Spleen (tissue), 11 donors: Measurements from ENCODE around the gene SFTPB. TPM values are rescaled to one million over a fixed set of nuclear protein-coding genes. Genes with fewer than 3 reads are reported as not detected.
A peak's percentile ranks its signal among the peaks of the same experiment; 100 is the strongest.

Source experiments
- DNase-seq: peaks from one replicate; pipeline ENCODE4 v3.0.0-alpha.2; 2020
- H3K27ac ChIP-seq, 8 donors: fragments of 200-600 bp; sonication (generic) in 7 of 8; 1 replicate in 4 of 8; 2 replicates in 4 of 8; pipeline versions ENCODE4 v1.5.0 to v1.8.0; 2016 to 2021; ENCODE audit warnings: inconsistent platforms in 4 of 8, mild to moderate bottlenecking in 4 of 8, moderate library complexity in 1 of 8
- H3K27me3 ChIP-seq, 7 donors: fragments of 200-600 bp; sonication (generic) in 6 of 7; replicated peaks in 1 of 7; 1 replicate in 4 of 7; 2 replicates in 3 of 7; pipeline versions ENCODE4 v1.5.0 to v1.8.0; 2016 to 2021; ENCODE audit warnings: inconsistent platforms in 3 of 7, mild to moderate bottlenecking in 1 of 7
- H3K36me3 ChIP-seq, 6 donors: fragments of 200-600 bp; sonication (generic) in 5 of 6; 1 replicate in 4 of 6; 2 replicates in 2 of 6; pipeline versions ENCODE4 v1.5.0 to v1.8.0; 2016 to 2021; ENCODE audit warnings: inconsistent platforms in 2 of 6
- H3K4me1 ChIP-seq, 6 donors: fragments of 200-600 bp; sonication (generic) in 5 of 6; 1 replicate in 3 of 6; 2 replicates in 3 of 6; pipeline versions ENCODE4 v1.5.0 to v1.8.0; 2016 to 2021; ENCODE audit warnings: inconsistent platforms in 3 of 6
- H3K4me3 ChIP-seq, 8 donors: fragments of 200-600 bp; sonication (generic) in 7 of 8; 1 replicate in 4 of 8; 2 replicates in 4 of 8; pipeline versions ENCODE4 v1.5.0 to v1.8.0; 2016 to 2021; ENCODE audit warnings: inconsistent platforms in 4 of 8, mild to moderate bottlenecking in 4 of 8, moderate library complexity in 2 of 8
- H3K9me3 ChIP-seq, 8 donors: fragments of 200-600 bp; sonication (generic) in 7 of 8; 1 replicate in 4 of 8; 2 replicates in 4 of 8; pipeline versions ENCODE4 v1.5.0 to v1.8.0; 2016 to 2021; ENCODE audit warnings: inconsistent platforms in 4 of 8
- CTCF ChIP-seq, 11 experiments: fragments of 200-600 bp in 7 of 11; fragments of 450-650 bp in 4 of 11; sonication (generic) in 4 of 11; IDR thresholded peaks in 8 of 11; conservative IDR thresholded peaks in 3 of 11; 1 replicate in 7 of 11; 2 replicates in 4 of 11; pipeline versions ENCODE4 v1.4.0 to v1.8.0; 2016 to 2021; ENCODE audit warnings: antibody characterized with exemption in 11 of 11, inconsistent platforms in 4 of 11, mild to moderate bottlenecking in 1 of 11
- POLR2A ChIP-seq, 3 donors: fragments of 450-650 bp; IDR thresholded peaks; one replicate each; pipeline ENCODE4 v1.5.1; 2017; ENCODE audit warnings: antibody characterized with exemption in 3 of 3, mild to moderate bottlenecking in 1 of 3
- POLR2AphosphoS5 ChIP-seq, 3 donors: sonication (generic); formaldehyde crosslinking; IDR thresholded peaks; one replicate each; pipeline ENCODE4 v1.5.1; 2017; ENCODE audit warnings: antibody characterized with exemption in 3 of 3
- WGBS, 5 donors: extraction: QIAGEN DNeasy Blood & Tissue Kit in 3 of 5; methylation state at CpG; one replicate each; pipeline versions ENCODE4 v1.1.5 to v1.1.7; 2013 to 2018; 5-methylcytosine and 5-hydroxymethylcytosine counted together
- intact Hi-C: fragments of 100-400 bp; cut with DNase I; formaldehyde crosslinking; loops from one replicate; pipeline ENCODE4 v1.15.0; 2023; ENCODE audit warnings: low total_unique reads
- polyA plus RNA-seq, 3 donors: library from polyadenylated mRNA; stranded (reverse); fragments of 200-250 nt; gene quantifications; one replicate each; pipeline ENCODE4 v1.2.1, GENCODE V29; 2013
- total RNA-seq, 7 donors: library from RNA; depleted of rRNA in 3 of 7; stranded (reverse); fragments of >200 nt in 3 of 7; fragmentation: NEBNext Ultra II Directional in 4 of 7; extraction: Animal tissue kit (Norgen Biotek cat#: 25700) in 4 of 7; gene quantifications; one replicate each; pipeline versions ENCODE4 v1.1.0 to v1.2.1, GENCODE V29; 2016 to 2021
- donor health status: healthy with polysubstance abuse.
- donor health status: DM: no; HTN: no; CAD: no; lungs with moderate emphysema.
- donor health status: DM: no; HTN: no; CAD: no.
- donor health status: Bipolar disorder and iron deficiency.
- donor health status: healthy.
- donor health status: DM: no; HTN: no; CAD: no.
- donor health status: DM: yes; HTN: yes; CAD: no.

Gene SFTPB
- total and polyA plus RNA-seq, 10 donors, result 0.59 to 4.0 (median 2.0) TPM; not detected in 6

DNA sequence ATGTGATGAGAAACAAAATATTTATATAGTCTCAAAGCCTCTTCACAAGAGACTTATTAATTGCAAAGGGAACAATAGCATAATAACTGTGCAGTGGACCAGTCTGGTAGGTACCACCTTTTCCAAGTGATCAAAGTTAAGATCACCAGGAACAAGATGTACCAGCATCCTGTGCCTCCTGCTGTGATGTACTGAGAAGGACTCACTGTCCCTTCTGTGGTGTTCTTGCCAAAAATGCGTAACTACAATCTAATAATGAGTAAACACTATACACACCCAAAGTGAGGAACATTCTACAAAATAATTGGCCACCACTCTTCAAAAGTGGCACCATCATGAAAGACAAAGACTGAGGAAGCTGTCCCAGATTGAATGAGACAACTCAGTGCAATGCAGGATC lies 40.6 kb upstream of the SFTPB start:
- Histone ChIP-seq H3K27ac (peak overlapping the region in 6 of 8 donors; percentile 46 to 91 (median 78)), H3K4me3 (no peak overlapping the region), H3K36me3 (no peaks in the 10 kb centered on the region), H3K4me1 (peaks cover 23 to 99% (median 86%) of the 10 kb centered on the region in 6 donors), H3K27me3 (peaks cover 0 to 29% (median 0%) of the 10 kb centered on the region in 7 donors), H3K9me3 (no peaks in the 10 kb centered on the region)
- TF ChIP-seq POLR2A (IDR thresholded peaks at IDR 0.05), result no peak
- no peak for TF ChIP-seq CTCF (IDR thresholded peaks at IDR 0.05 in 8 of 11, conservative IDR thresholded peaks at IDR 0.05 in 3 of 11)
- TF ChIP-seq POLR2AphosphoS5 (IDR thresholded peaks at IDR 0.05), result no peak
- 71 to 97% (median 74%) methylated on average over 1 of the region's 1 CpG for WGBS, 5 donors
- no peak for DNase-seq
- intact Hi-C loops, result loop anchor here (5.0 kb wide), 1 partner anchor 71 kb away; no protein-coding TSS in a partner anchor

DNA sequence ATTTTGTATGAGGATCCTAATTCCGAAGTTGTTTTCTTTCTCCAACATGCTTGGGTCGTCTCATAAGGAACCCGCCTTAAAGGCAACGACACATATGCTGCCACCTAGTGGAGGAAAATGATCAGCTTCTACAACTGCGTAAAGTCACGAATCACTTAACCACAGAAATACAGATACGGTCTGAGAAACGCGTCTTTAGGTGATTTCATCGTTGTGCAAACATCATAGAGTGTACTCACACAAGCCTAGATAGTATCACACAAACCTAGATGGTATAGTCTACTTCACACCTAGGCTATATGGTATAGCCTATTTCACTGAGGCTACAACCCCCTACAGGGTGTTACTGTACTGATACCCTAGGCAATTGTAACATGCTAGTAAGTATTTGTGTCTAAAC lies 39.3 kb upstream of the SFTPB start:
- Histone ChIP-seq H3K27ac (peak overlapping the region in 7 of 8 donors; percentile 59 to 91 (median 71)), H3K36me3 (no peaks in the 10 kb centered on the region), H3K9me3 (no peaks in the 10 kb centered on the region), H3K4me3 (peak overlapping the region in 1 of 8 donors; percentile 4), H3K4me1 (peaks cover 12 to 98% (median 76%) of the 10 kb centered on the region in 6 donors), H3K27me3 (peaks cover 0 to 24% (median 0%) of the 10 kb centered on the region in 7 donors)
- peak; percentile 72 to 93 (median 86) for TF ChIP-seq CTCF (IDR thresholded peaks at IDR 0.05 in 8 of 11, conservative IDR thresholded peaks at IDR 0.05 in 3 of 11)
- no peak for TF ChIP-seq POLR2AphosphoS5 (IDR thresholded peaks at IDR 0.05)
- no peak for TF ChIP-seq POLR2A (IDR thresholded peaks at IDR 0.05)
- WGBS, 5 donors, result 1 to 2% (median 2%) methylated on average over 10 of the region's 10 CpGs
- DNase-seq, result no peak
- intact Hi-C loops, result loop anchor here (5.0 kb wide), 1 partner anchor 70 kb away; no protein-coding TSS in a partner anchor

DNA sequence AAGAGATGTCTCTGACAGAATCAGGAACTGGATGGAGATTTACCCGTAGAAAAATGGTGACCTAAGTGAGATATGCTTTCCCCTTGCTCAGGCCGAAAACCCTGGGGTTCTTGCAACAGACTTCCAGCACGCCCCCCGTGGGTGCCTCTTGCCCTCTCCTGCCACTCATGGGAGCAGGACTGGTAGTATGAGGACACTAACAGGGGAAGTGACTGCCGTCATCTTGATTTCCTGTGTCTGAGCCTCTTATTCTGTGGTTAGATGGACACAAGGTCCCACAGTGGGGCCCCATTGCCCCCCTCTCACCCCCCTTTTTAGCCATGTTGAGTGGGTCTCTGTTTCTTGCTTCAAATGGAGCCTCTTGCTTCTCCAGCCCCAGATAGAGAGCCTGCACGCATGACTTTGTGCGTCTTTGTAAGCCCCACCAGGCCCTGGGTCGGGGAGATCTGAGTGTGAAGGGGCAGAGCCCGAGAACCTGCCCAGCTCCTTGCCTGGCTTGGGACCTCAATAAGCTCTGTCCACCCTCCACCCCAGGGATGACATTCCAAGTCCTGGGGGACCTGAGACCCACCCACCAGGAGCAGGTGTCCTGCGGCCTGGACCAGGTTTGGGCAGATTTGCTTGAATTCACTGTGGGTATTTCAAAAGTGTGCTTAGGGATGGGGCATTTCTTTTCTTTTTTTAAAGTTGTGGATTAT lies 38.7 kb upstream of the SFTPB start:
- 45 to 74% (median 68%) methylated on average over 10 of the region's 10 CpGs for WGBS, 5 donors
- intact Hi-C loops, result loop anchor here (5.0 kb wide), 1 partner anchor 69 kb away; no protein-coding TSS in a partner anchor
- Histone ChIP-seq H3K27ac (peak overlapping the region in 7 of 8 donors; percentile 59 to 91 (median 71)), H3K4me1 (peaks cover 12 to 95% (median 73%) of the 10 kb centered on the region in 6 donors), H3K9me3 (no peaks in the 10 kb centered on the region), H3K27me3 (peaks cover 0 to 23% (median 0%) of the 10 kb centered on the region in 7 donors), H3K36me3 (no peaks in the 10 kb centered on the region), H3K4me3 (peak overlapping the region in 1 of 8 donors; percentile 4)
- TF ChIP-seq CTCF (IDR thresholded peaks at IDR 0.05 in 8 of 11, conservative IDR thresholded peaks at IDR 0.05 in 3 of 11), result no peak
- no peak for TF ChIP-seq POLR2A (IDR thresholded peaks at IDR 0.05)
- TF ChIP-seq POLR2AphosphoS5 (IDR thresholded peaks at IDR 0.05), result peak in 2 of 3 donors; percentile 26 to 51
- DNase-seq, result no peak

DNA sequence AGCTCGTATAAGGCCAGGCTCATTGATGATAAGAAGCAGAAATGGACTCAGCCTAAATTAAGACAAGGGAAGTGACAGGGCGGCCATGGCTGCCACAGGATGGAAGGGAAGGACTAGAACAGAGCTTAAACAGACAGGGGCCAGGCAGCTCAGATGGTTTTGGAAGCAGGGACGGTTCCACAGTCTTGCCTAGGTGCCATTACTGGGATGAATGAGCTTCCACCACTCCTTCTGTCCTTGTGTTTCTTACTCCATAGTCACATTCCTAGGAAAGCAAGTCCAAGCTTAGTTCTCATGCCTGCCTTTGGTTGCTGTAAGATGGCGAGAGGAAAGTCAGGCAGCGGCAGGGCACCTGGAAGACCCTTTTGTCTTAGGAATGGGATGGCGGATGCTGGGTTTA lies 38.1 kb upstream of the SFTPB start:
- Histone ChIP-seq H3K27me3 (peaks cover 0 to 17% (median 0%) of the 10 kb centered on the region in 7 donors), H3K4me3 (peak overlapping the region in 1 of 8 donors; percentile 4), H3K36me3 (no peaks in the 10 kb centered on the region), H3K9me3 (no peaks in the 10 kb centered on the region), H3K27ac (peak overlapping the region in 7 of 8 donors; percentile 59 to 91 (median 71)), H3K4me1 (peaks cover 12 to 88% (median 67%) of the 10 kb centered on the region in 6 donors)
- TF ChIP-seq POLR2AphosphoS5 (IDR thresholded peaks at IDR 0.05) (no peak), CTCF (IDR thresholded peaks at IDR 0.05 in 8 of 11, conservative IDR thresholded peaks at IDR 0.05 in 3 of 11) (no peak), POLR2A (IDR thresholded peaks at IDR 0.05) (no peak)
- DNase-seq, result no peak
- intact Hi-C loops, result loop anchor here (5.0 kb wide), 1 partner anchor 69 kb away; no protein-coding TSS in a partner anchor
- 65 to 81% (median 71%) methylated on average over 6 of the region's 6 CpGs for WGBS, 5 donors
